H1 (cell line): ENCODE data around the gene C7orf25. TPM values are rescaled to one million over a fixed set of nuclear protein-coding genes. Genes with fewer than 3 reads are reported as not detected.

ENCODE experiments used
- RNF2 ChIP-seq: fragments of 200-900, 300-1000 bp; sonication (generic); IDR thresholded peaks from 2 replicates; pipeline ENCODE4 v1.7.1; 2016; ENCODE audit warnings: borderline replicate concordance, low read depth, mild to moderate bottlenecking, antibody characterized with exemption, low read length; ENCODE audit not compliant: poor library complexity, severe bottlenecking; ENCODE audit errors: missing control alignments
- SIRT6 ChIP-seq: IDR thresholded peaks from one replicate; pipeline ENCODE4 v1.7.1; 2012; ENCODE audit warnings: low read length, inconsistent platforms
- TEAD4 ChIP-seq: IDR thresholded peaks from 2 replicates; pipeline ENCODE4 v1.6.1; 2012; ENCODE audit warnings: low read depth, low read length, inconsistent platforms, mixed read lengths
- polyA plus RNA-seq, 7 experiments: library from polyadenylated mRNA; depleted of rRNA in 3 of 7; stranded (reverse) in 5 of 7; unstranded in 2 of 7; fragments of >200 nt in 5 of 7; fragments of 200-250 nt in 2 of 7; gene quantifications; 1 replicate in 5 of 7; 2 replicates in 1 of 7; 4 replicates in 1 of 7; pipeline versions ENCODE4 v1.2.1 to v1.2.3, GENCODE V29; 2011 to 2013; ENCODE audit warnings: missing spikeins in 2 of 7, mixed read lengths in 2 of 7
- total RNA-seq: library from RNA; stranded (reverse); fragmentation: NEBNext Ultra II Directional; extraction: Animal tissue kit (Norgen Biotek cat#: 25700); gene quantifications from 2 replicates; pipeline ENCODE4 v1.2.1, GENCODE V29; 2021

Gene C7orf25
- total and polyA plus RNA-seq, 2 of the 8 experiments (the other 6 are each of a cell fraction or from before 2014, with no cell fraction given): 0.70 to 4.5 TPM

- TF ChIP-seq RNF2: no peak
- no peak for TF ChIP-seq SIRT6
- no peak for TF ChIP-seq TEAD4
Observed at GRCh38 chr7:42953994-42954393, 42.1 kb upstream of the C7orf25 start (continued).
